AG04449 (cell line): Measurements from ENCODE around the gene NT5C.

Experiments
- CTCF ChIA-PET: fragments of 350-600 bp; formaldehyde crosslinking; extraction: SDS; loops from one replicate; lab custom pipeline; 2021; ENCODE audit warnings: antibody characterized with exemption; lab: Yijun Ruan, JAX
- POLR2A ChIA-PET: fragments of 400-600, 350-600 bp; formaldehyde crosslinking; extraction: SDS; loops from one replicate; lab custom pipeline; 2020; ENCODE audit warnings: antibody characterized with exemption, inconsistent platforms; lab: Yijun Ruan, JAX
- DNase-seq: peaks from one replicate; pipeline ENCODE4 v3.0.0-alpha.2; 2010; ENCODE audit warnings: low read depth, low spot score
- H3K4me3 ChIP-seq: 2 replicates; pipeline ENCODE4 v1.5.1; 2011; ENCODE audit warnings: low read depth, mild to moderate bottlenecking, control low read depth, low read length
- CTCF ChIP-seq: IDR thresholded peaks from one replicate; pipeline ENCODE4 v1.5.1; 2011; ENCODE audit warnings: mild to moderate bottlenecking, moderate library complexity, low read length, control low read depth, inconsistent platforms; ENCODE audit not compliant: insufficient read depth; ENCODE audit errors: missing control alignments

The NT5C gene

GRCh38 chr17:75154195-75155106 lies 22.9 kb upstream of the NT5C start, which contains the start of gene JPT1:
JPT1 (minus strand) TSS chr17:75154512; CDS start chr17:75154397, 115 bp downstream.
- TF ChIP-seq CTCF: no peak
- ChIA-PET POLR2A (interaction anchor here (0.6 to 1.2 kb wide), 7 partner anchors 9 to 141 kb away, joined by 3 to 5 read pairs (median 3); no protein-coding TSS in a partner anchor), CTCF (interaction anchor here (1.0 to 1.5 kb wide), 3 partner anchors 17 to 94 kb away, joined by 3 to 4 read pairs (median 4); no protein-coding TSS in a partner anchor)
- peak within 1 kb of the TSS; percentile 91 for H3K4me3 ChIP-seq
- DNase-seq: peak; percentile 88

DNA sequence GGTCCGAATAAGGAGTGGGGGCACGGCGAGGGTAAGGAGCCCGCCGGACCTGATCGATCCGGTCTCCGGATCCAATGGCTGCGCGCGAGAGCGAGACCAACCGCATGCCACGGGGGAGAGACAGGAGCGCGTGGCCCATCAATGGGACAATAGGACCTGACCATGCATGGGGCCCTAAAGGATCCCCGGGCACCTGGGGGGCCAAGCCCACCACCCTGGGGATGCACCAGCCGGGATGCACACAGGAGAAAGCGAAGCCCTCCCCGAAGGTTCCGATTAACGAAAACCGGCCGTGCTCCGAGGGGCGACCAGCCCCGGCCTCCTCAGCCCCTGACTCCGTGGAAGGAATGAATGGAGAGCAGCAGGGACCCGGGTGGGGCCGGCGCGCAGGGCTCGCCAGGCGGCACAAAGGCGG lies 22.2 kb upstream of the NT5C start:
- H3K4me3 ChIP-seq: peak overlapping the region; percentile 91
- TF ChIP-seq CTCF: no peak
- POLR2A ChIA-PET: interaction anchor here (0.7 to 1.0 kb wide), 4 partner anchors 13 to 119 kb away, joined by 3 to 5 read pairs (median 3); no protein-coding TSS in a partner anchor
- no peak for DNase-seq
- CTCF ChIA-PET: interaction anchor here (1.5 kb wide), 1 partner anchor 23 kb away, joined by 4 read pairs; no protein-coding TSS in a partner anchor

- no peak for TF ChIP-seq CTCF
- no peak for DNase-seq
- ChIA-PET CTCF (interaction anchor here (1.0 kb wide), 1 partner anchor 39 kb away, joined by 5 read pairs; no protein-coding TSS in a partner anchor), POLR2A (interaction anchor here (0.6 kb wide), 1 partner anchor 8 kb away, joined by 3 read pairs; no protein-coding TSS in a partner anchor)
- peak overlapping the region; percentile 91 for H3K4me3 ChIP-seq
Observed at GRCh38 chr17:75152922-75153779, 21.6 kb upstream of the NT5C start.

- peak overlapping the region; percentile 91 for H3K4me3 ChIP-seq
- ChIA-PET POLR2A (interaction anchor here (0.6 kb wide), 1 partner anchor 8 kb away, joined by 3 read pairs; no protein-coding TSS in a partner anchor), CTCF (interaction anchor here (1.0 kb wide), 1 partner anchor 38 kb away, joined by 5 read pairs; no protein-coding TSS in a partner anchor)
- no peak for TF ChIP-seq CTCF
- no peak for DNase-seq
Observed at GRCh38 chr17:75152523-75152921, 21.0 kb upstream of the NT5C start.

DNA sequence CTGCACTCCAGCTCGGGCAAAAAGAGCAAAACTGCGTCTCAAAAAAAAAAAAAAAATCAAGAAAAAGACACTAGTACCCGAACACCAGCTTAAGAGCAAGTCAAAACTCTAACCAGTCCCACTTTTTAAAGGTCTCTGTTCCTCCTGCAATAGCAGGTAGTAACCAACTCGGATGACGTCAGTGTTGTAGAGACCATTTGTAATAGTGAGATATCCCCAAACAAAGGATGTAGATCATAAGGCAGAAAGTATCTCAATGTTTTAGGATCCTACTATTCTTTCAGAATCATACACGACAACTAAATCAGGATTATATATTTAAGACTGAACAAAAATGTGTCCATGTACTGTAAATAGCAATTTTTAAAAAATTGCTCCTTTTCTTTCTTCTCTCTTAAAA lies 20.4 kb upstream of the NT5C start:
- CTCF ChIA-PET: interaction anchor here (1.0 to 5.0 kb wide), 2 partner anchors 21 to 38 kb away, joined by 4 to 37 read pairs; partner anchors contain the start of gene NT5C
- no peak overlapping the region; the same call in 1 of the 2 replicates for H3K4me3 ChIP-seq
- POLR2A ChIA-PET: no interaction called here
- no peak for DNase-seq
- no peak for TF ChIP-seq CTCF
